ENCODE data around the gene TMEM51.

Gene TMEM51

DNA sequence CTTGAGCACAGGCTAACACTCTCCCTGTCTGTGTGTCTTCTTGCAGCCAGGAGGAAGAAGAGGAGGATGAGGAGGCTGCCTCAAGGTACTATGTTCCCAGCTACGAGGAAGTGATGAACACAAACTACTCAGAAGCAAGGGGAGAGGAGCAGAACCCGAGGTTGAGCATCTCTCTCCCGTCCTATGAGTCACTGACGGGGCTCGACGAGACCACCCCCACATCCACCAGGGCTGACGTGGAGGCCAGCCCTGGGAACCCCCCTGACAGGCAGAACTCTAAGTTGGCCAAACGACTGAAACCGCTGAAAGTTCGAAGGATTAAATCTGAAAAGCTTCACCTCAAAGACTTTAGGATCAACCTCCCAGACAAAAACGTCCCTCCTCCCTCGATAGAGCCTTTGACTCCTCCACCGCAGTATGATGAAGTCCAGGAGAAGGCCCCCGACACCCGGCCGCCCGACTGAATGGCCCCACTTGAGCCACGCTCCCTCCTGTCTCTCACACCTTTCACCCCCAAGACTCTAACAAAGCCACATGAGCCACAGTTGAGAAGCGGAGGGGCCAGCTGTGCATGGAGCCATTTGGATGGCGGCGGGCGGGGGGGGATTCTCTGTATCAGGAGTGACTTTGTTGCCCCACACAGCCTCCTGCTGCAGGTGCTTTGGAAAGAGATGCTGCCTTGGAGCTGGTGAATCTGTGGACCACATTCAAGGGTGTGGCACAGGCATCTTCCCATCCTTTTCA lies 65.9 kb downstream of the TMEM51 start:
- no peak for DNase-seq

- no peak for DNase-seq
Observed at GRCh38 chr1:15220024-15220392, 66.5 kb downstream of the TMEM51 start.

- DNase-seq, result no peak
Observed at GRCh38 chr1:15220825-15221431, 67.4 kb downstream of the TMEM51 start.

GRCh38 chr1:15222653-15223303 lies 69.2 kb downstream of the TMEM51 start:
- no peak for DNase-seq

- DNase-seq, result no peak
Observed at GRCh38 chr1:15224259-15224869, 70.8 kb downstream of the TMEM51 start.

DNA sequence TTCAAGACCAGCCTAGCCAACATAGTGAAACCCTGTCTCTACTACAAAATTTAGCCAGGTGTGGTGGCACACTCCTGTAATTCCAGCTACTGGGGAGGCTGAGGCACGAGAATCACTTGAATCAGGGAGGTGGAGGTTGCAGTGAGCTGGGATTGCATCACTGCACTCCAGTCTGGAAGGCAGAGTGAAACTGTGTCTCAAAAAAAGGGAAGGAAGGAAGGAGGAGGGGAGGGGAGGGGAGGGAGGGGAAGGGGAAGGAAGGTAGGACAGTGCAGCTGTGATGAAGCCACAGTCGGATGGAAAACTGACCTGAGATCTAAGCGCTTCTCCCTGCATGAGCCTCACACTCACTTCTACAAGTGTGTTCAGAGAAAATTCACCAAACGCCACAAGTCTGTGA lies 71.4 kb downstream of the TMEM51 start:
- no peak for DNase-seq

GRCh38 chr1:15225461-15225860 lies 71.9 kb downstream of the TMEM51 start:
- DNase-seq, result no peak

DNA sequence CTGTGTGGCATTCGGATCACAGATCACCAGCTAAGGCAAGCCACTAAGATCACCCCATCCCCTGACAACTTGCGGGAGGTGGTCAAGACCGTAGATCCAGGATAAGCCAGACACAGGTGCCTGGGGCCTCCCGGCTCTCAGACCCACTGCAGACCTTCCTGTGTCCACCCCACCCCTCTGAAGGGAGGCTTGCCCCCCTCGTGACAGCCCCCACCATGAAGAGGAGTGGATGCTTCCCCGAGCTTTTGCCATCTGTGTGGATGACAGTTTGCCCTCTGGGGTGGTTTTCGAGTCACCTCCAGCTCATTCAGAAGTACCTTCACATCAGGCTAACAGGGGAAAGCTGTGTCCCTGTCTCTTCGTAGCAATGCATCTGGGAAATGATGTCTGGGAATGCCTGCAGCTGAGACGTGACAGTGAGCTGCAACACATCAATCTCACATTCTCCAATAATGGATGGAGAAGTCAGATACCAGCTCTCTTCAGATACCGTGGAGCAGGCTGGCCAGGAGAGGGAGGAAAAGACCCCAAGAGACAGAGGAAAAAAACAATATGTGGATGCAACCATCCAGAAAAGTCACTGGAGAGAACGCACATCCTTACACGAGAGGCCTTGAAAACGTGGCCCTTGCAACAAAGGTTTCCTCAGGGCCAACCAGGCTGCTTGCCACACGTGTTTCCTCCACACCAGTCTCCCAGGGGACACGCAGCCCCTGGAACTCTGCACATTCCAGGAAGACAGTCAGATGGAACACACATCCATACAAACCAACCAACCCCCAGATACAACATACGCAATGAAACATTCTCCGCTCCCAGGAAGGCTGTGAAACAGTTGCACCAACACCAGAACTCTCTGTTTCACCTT lies 73.1 kb downstream of the TMEM51 start:
- no peak for DNase-seq

DNA sequence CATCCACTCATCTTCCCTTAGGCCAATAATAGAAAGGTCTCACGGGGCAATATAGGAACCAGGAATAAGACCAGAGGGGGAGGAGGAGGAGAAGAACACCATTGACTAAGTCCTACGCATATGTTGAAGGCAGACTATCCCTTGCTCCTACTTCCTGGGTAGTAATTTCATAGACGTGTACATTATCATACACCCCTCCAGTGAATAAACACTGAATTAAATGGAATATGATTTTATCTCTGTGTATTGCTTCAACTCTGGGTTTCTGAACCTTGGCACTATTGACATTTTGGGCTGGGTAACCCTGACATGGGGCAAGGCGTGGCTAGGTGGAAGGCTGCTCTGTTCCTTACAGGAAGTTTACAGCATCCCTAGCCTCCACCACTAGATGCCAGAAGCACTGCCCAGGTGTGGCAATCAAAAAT lies 76.2 kb downstream of the TMEM51 start:
- no peak for DNase-seq

GRCh38 chr1:15231714-15232201 lies 78.2 kb downstream of the TMEM51 start:
- DNase-seq, result peak in 1 of 5 experiments; percentile 91

- no peak for DNase-seq
Observed at GRCh38 chr1:15233689-15234088, 80.1 kb downstream of the TMEM51 start.

DNA sequence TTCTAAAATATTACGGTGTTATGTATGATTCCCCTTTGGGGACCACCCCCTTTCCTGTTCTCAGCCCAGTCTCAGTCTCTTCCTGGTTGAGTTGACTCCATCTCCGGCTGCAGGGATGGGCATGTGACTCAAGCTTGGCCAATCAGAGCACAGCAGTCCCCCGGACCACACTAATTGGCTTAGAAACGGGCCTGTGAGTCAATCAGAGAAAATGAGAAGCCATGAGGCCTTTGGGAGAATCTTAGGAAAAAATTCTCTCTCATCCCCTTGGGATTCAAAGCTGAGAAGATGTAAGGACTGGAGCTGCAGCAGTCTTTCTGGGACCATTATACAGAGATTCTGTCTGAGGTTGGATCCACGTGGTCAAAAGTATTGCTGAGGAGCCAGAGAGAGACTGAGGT lies 82.8 kb downstream of the TMEM51 start:
- DNase-seq, result no peak

GRCh38 chr1:15236746-15237145 lies 83.2 kb downstream of the TMEM51 start:
- no peak for DNase-seq

DNA sequence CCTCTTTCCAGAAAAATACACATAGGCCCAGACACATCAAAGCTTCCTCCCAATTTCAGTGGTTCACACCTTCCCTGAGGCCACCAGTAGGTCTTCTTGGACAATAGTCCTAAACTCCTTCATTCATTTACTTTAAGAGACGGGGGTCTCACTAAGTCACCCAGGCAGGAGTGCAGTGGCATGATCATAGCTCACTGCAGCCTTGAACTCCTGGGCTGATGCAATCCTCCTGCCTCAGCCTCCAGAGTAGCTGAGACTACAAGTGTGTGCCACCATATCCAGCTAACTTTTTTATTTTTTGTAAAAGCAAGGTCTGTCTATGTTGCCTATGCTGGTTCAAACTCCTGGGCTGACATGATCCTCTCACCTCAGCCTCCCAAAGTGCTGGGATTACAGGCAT lies 85.2 kb downstream of the TMEM51 start:
- DNase-seq, result no peak

DNA sequence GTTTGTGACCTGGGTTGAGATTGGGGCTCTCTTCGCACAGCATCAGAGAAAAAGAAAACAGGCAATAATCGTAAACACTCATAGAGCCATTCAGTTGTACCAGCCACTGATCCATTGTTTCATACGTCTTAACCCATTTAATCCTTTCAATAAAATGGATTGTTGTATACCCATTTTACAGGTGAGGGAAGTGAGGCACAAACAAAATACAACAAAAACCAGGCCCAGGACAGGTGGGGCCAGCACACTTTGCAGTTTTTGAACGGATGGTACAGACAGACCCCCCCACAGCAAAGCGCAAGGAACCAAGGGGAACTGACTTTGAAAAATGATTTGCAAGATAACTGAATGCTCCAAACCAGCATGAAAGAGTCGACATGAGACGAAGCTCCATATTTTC lies 89.2 kb downstream of the TMEM51 start:
- DNase-seq, result no peak

GRCh38 chr1:15243275-15244043 lies 89.9 kb downstream of the TMEM51 start:
- DNase-seq, result no peak

GRCh38 chr1:15244813-15245212 lies 91.3 kb downstream of the TMEM51 start:
- DNase-seq, result no peak

GRCh38 chr1:15245593-15246360 lies 92.2 kb downstream of the TMEM51 start:
- DNase-seq, result no peak

DNA sequence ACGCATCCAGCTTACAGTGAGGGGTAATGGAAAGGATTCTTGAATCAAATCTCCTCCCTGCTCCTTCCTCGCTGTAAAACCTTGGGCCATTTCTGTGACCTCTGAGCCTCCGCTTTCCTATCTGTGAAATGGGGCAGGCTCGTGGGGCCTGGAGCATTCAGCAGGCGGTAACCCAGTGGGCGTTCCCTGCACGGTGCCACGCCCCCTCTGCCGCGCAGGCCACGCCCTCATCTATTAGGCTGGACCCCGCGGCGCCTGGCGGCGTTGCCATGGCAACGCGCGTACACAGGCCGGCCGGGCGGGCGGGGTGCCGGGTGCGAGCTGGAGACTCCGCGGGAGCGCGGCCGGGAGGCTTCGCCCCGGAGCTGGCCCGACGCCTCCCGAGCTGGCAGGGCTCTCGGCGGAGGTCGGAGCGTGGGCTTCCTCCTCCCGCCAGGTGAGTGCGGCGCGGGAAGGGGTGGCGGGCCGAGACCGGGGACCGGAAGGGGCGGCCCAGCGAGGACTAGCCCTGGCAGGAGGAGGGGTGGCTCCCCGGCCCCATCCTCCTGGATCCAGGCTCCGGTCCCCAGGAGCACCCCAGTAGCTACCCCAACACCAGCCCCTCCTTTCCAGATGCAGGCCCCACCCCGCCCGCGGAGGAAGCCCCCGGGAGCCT lies 93.5 kb downstream of the TMEM51 start, which contains the start of gene FHAD1:
TSS of gene FHAD1 (plus strand) at position 264 of the 655 bp plus-strand sequence. CDS start 4,562 bp downstream, outside the sequence.
- peak in 4 of 5 experiments; percentile 16 to 69 (median 30) for DNase-seq

DNA sequence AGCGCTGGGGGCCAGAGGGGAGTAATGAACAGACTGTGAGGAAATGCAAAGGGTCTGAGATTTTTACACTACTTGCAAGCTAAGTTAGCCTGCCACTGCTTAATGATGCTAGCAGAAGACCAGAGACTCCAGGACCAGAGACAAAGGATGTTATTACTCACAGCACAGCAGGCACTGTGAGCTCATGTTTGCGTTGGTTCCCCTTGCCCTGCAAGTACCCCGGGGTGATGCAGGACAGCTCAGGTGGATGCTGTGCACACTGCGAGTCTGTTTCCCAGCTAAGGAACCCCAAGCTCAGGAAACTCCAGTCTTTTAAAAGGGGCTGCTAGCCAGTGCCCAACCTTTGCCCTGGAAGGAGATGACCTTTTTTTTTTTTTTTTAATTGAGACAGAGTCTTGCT lies 94.7 kb downstream of the TMEM51 start:
- no peak for DNase-seq
